ENCODE data around the gene PRICKLE2.

The PRICKLE2 gene, protein sequence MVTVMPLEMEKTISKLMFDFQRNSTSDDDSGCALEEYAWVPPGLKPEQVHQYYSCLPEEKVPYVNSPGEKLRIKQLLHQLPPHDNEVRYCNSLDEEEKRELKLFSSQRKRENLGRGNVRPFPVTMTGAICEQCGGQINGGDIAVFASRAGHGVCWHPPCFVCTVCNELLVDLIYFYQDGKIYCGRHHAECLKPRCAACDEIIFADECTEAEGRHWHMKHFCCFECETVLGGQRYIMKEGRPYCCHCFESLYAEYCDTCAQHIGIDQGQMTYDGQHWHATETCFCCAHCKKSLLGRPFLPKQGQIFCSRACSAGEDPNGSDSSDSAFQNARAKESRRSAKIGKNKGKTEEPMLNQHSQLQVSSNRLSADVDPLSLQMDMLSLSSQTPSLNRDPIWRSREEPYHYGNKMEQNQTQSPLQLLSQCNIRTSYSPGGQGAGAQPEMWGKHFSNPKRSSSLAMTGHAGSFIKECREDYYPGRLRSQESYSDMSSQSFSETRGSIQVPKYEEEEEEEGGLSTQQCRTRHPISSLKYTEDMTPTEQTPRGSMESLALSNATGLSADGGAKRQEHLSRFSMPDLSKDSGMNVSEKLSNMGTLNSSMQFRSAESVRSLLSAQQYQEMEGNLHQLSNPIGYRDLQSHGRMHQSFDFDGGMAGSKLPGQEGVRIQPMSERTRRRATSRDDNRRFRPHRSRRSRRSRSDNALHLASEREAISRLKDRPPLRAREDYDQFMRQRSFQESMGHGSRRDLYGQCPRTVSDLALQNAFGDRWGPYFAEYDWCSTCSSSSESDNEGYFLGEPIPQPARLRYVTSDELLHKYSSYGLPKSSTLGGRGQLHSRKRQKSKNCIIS

DNA sequence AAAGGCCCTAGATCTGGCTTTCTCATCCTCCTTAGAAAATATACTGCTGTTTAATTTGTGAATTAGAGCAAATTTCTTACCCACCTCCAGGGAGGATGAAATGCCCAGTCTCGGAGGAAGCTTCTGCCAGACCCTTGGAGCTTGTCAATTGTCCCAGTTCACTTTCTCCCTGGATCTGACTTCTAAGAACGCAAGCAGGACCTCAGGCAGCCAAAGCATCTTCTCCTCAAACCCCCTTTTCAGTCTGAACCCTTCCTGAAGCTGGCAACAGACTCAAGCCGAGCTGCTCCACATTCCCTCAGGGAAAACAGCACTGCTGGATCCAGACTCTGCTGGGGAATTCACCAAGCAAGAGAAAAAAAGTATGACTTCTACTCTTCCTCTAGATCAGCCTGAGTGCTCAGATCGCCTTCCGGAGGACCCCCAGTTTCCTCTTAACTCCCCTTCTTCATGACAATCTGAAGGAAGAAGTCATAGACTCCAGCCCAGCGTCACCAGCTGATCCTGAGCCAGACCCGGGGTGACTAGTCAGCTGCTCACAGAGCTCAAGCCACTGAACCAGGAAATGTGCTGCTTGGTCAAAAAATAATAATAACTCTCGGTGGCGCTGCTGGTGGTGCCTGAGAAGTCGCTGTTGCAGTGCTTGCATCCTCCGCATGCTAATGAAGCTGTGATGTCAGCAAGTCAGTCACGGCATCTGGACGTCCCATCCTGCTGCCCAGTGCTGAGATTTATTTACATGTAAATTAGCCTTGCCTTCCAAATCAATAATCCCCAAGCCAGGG, at the start of gene PRICKLE2:
PRICKLE2 (minus strand) TSS at position 641 of the 785 bp plus-strand sequence. CDS start 26,539 bp downstream, outside the sequence.
- DNase-seq, result no peak

DNA sequence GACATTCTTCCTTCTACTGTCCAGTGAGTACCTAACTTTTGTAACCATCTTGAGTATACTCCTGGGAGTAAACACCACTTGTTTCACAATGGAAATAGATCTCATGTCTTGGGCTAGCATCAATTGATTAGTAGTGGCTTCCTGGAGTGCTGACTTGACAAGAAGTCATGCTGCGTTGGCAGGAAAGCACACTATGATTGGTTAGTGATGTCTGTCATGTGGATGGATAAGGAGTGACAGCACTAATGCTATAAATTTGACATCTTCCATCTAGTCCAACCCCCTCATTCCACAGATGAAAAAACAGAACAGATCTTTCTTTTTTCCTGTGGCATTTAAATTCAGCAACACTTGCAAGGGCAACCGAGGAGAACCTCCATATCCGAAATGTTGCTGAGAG, 47.6 kb upstream of the PRICKLE2 start:
- DNase-seq, result no peak

DNA sequence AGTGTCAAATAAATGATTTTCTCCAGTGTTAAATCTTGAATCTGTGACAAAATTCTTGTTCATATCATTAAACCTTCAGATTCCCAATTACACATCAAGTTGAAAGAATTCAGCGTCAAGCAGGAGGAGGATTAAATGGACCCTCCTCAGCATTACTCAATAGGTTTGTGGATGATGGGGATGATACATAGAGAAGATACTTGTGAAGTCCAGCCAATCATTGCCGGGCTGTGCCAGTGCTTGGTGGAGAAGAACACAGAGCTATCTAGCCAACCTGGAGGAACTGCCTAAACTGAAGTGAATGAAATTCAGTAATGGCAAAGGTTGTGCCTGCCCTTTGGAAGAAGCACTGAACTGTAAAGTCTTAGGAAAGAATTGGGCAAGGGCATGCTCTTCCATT, 47.0 kb upstream of the PRICKLE2 start:
- DNase-seq, result no peak

DNA sequence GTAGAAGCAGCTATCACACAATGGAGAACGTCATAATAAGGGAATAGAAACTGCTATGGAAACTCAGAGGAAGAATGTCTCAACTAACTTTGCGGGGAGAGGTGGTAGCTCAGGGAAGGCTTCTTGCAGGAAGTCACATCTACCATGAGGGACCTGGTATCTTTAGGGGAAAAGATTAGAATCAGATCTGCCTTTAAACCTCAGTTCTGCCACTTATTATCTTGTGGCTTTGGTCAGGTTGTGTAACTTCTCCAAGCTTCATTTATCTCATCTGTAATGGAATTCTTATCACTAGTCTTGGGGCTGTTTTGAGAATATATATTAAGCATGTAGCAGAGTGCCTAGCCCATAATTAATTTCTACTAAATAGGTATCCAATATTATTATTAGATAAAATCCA, 46.4 kb upstream of the PRICKLE2 start:
- DNase-seq, result no peak

DNA sequence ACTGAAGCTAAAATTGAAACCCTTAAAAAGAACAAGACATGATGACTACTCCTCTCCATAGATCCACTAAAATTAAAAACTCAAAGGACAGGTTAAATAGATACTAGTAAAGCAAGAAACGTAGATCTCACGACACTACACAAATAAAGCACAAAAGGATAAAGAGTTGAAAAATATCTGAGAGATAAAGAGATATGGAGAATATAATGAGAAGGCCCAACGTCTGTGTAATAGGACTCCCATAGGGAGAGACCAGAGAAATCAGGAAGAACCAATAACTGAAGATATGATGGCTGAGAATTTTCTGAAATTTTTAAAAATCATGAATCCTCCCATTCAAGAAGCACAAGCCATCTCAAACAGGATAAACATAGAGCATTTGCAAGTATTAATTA, 45.6 kb upstream of the PRICKLE2 start:
- DNase-seq, result no peak

DNA sequence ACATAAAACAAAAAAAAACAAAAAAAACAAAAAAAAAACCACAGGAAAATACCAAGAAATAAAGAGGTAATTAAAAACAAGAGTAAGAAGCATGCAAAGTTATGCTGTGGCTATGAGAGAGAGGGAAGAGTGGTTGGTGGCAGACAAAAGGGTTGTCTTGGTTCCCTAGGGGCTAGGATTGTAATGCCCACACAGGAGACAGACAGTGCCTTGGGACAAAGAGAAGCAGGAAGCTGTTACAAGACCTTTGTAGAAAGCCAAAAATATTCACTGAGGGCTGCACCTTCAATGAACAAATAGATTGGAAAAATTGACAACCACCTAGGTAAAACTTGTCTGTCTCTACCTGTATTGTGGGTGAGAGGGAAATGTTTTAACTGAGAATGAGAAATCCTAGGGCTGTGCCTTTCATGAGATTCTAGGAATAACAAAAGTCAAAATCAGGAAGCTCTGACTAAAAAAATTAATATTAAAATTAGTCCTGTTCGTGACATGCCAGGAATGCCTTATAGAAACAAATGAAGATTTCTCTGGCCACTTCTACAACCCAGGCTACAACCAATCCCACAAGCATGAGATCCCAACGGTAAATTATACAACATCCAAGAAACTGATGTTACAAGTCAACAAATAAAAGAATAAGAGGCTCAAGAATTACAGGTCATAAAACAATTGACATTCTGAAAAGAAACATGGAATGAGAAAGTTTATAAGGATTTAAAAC, 45.0 kb upstream of the PRICKLE2 start:
- DNase-seq, result no peak

DNA sequence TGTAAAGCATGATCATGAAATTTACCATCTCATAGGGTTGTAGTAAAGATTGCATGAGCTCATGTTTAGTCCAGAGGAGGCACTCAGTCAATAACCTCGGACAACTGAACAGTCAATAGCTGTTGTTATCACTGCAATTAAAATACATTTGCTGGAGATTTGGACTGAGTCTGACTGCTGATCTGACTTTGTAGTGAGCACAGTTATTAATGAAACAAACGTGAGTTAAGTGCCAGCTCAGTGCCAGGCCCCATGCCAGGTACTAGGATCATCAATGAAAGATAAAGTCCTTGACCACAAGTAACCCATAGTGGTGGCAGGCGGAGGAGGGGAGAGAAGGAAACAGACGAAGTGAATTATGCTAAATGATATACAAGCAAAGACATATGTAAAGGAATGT, 43.7 kb upstream of the PRICKLE2 start:
- no peak for DNase-seq

DNA sequence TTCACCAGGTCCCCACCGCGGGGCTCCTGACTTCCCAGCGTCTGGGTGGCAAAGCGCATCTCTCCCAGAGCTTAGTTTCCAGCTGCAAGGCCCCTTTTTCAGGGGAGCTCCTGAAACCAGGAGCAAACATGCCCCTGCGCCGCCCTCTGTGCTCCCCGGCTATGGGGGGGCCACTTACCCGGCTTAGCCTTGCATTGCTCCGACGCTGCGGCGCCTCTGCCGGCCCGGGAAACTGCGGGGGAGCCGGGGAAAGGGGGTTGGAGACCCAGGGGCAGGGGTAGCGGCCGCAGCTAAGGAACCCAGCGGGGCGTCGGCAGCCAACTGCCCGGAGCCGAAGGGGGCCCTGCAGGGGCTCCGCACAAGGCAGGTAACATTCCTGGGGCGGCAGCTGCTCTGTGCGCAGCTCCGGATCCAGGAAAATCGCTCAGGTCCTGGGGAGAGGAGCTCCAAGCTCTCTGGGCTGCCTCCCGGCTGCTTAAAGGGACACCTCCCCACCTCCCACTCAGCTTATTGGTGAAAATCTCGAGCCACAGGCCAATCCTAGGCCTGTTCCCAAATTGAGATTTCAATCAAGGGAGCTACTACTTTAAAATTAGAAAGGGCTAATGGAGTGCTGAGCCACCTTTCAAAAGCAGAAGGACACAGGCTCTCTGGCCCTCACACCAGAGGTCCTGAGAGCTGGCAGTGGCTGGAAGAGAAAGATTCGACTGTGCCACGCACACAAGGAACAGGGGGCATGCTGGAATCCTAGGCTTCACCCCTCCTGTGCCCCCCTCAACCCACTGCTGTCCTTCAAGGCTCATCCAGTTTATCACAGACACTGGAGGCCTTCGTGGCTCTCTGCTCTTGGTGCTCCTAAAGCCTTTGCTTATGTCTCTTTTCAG, 42.7 kb upstream of the PRICKLE2 start:
- no peak for DNase-seq

DNA sequence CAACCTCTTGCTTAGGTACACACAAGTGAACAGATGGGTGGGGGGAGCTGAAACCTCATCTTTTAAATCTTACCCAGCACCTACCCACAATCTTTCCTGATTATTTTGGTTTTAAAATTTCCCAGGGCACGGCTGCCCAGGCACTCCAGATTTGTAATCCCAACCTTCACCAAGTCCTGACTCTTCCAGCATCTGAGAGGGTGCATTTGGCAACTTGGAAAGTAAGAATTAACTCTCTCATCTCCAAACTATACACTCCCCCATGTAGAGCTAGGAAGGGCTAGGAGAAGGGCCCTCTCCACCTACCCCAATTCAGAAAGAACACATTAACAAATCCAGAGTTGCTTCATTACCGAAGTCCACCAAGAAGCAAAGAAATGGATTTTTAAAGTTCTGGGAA, 41.7 kb upstream of the PRICKLE2 start:
- DNase-seq, result no peak

DNA sequence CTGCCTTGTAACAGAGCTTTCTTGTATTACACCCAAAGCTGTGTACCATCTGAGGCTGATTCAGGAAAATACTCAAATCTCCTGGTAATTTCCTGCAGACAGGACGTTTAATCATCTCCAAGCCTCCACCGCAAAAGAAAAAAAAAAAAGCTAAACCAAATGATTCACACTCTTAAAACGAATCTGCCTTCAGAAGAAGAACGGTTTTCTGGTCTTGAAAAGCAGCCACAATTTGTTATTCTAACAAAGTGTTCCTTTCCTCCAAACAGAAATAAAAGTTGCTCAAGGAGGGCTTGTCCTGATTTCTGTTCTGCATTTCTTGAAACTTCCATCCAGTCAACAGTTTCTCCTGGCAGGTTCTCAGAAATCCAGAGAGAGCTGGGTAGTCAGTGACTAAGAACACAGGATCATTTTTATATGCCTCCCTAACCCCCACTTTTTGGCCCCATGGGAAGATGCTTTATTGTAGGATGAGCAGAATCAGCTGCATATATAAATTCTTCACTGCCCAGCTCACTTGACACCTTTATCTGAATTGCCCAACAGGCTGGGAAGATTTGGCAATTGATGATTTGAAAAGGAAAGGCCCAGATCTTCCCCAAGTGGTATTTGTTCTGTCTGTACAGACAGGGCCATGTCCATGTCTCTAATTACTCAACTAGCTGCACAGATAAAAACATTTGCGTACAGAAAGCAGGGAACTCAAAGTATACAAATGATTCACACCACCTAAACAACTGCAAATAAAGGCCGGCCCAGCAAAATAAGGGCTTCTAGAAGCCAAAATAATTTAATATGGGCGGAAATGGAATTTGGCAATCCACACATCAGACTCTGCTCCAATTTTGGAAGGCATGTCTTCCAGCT, 41.0 kb upstream of the PRICKLE2 start:
- no peak for DNase-seq

DNA sequence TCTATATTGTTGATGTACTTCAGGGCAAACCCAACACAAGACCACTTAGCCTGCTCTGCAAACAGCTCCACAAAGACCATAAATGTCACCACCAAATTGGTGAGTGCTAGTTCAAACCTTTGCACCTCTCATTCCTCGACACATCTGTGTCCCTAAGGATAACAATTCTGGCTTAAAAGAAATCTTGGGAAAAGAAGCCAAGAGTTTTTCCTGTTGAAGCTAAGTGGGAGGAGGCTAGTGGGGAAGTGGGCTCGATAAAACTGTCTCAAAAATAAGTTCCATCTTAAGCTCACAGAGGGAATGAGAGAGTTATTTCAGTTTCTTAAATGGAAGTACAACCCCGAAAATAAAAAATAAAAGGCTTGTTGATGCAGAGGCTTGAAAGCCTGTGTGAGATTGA, 40.4 kb upstream of the PRICKLE2 start:
- DNase-seq, result no peak

DNA sequence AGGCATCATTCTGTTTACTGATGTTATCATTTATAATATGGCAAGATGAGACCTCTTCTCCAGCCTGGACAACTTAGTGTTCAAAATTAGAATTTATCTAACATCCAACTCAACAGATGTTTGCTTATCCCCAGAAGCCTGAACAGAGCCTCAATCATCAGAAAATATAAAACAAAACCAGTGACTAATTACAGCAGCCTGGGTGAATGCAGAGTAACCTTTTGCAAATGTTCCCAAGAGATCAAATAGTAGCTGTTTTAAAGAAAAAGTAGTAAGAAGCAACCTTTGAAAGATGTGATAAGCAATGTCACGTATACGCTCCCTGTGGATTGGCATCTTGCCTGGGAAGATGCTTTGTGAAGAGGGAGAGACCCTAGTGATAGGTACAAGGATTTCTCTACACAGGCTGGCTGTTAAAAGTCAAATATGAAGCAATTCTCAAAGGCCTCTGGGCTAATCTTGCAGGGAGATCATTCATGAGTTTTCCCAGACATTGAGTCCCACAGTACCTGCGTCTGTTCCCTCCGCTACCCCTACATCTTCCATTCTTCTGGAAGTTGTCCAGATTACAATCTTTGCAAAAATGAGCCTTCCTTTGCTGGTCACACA, 39.3 kb upstream of the PRICKLE2 start:
- no peak for DNase-seq

DNA sequence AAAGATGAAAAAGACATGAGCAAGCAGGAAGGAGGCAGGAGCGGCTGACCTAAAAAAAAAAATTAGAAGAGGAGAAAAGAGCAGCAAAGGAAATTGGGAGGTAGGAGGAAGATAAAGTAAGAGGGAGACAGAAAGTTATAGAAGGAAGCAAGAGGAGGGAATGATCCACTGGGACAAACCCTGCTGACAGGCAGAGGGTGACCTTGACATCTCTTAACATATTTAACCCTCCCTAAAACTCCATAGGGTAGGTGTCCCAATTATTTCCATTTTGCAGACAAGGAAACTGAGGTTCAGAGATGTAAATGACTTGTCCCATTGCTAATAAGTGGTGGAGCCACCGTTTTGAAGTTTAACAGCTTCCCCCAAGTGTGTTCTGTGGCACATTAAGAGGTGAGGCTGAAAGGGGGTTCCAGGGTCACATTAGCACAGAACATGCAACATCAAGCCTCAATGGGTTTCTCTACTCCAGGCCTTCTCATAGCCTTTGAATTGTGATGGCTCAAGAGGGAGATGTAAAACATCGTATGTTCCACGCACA, 37.4 kb upstream of the PRICKLE2 start:
- DNase-seq, result no peak

DNA sequence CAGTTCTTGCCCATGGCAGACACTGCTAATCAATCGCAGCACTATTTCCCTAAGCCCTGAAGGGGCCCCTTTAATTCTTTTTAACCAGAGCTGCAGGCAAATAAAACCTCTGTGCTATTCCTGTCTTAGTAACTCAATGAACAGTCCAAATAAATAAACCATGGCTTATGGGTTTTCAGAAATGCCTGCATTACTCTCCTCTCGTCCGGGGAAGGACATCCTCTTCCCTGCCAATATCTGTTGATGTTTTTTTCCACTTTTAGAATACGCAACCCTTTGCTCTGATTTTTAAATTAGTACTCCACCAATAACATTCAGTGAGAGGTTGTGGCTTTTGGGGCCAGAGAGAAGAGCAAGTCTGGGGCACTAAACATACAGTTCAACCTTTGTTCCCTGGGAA, 35.2 kb upstream of the PRICKLE2 start:
- DNase-seq, result no peak

DNA sequence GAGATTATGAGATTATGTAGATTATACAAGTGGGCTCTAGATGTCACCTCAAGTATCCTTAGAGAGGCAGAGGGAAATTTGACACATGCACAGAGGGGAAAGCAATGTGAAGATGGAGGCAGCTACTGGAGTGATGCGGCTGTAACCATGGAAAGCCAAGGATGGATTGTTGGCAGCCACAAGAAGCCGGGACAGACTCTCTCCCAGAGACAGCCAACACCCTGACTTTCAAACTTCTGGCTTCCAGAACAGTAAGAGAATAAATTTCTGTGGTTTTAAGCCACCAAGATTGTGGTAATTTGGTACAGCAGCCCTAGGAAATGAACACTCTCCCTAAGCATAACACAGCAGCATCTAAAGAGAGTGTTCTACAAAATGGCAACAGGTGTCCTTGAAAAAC, 34.4 kb upstream of the PRICKLE2 start:
- DNase-seq, result no peak

DNA sequence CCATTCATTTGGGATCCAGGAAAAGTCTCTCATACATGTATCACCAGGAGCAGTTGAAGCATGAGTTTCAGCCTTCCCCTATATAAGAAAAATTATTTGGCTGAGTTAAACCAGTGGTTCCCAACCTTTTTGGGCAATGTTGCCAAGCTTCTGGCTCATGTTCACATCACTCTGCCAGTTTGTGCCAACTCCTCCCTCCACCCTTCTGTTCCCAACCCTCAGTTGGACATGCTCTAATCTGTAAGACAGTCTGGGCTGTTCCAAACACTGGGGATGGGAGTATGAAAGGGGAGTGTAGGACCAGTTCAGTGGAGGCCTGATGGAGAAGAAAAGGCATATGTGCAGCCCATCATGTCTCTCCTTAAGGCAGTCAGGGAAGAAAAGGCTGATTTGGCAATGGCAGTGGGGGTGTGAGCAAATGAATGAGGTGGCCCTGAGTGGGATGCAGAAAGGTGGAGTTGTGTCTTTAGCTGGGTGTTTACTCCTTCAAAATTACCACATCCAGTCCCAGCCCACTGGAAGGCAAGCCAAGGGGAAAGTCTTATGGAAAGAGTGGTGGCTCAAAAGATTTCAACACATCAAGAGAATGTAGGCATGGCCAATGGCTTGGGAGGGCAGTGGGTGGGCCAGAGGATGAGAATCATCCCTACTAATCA, 32.0 kb upstream of the PRICKLE2 start:
- no peak for DNase-seq

DNA sequence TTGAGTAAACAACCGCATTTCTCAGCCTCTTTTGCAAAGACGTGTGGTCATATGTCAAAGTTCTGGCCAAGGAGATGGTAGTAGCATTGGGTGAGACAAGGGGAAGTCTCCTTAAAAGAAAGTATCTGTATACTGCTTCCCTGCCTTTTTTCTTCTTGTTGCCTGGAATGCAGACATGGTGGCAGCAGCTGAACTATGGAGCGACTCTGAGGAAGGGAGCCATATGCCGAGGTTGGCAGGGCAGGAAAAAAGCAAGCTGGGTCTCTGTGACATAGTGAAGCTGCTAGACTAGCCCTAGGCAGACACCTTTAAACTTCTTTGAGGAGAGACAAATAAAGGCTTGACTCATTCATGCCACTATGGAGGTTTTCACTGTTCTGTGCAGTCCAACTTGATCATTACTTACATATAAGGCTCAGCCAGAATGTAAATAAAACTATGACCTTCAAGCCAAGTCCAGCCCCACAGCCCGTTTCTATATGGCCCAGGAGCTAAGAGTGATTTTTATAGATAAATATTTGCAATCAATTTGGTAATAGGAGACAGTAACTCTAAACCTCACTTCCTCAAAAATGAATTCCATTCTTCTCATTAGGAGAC, 30.6 kb upstream of the PRICKLE2 start:
- no peak for DNase-seq

DNA sequence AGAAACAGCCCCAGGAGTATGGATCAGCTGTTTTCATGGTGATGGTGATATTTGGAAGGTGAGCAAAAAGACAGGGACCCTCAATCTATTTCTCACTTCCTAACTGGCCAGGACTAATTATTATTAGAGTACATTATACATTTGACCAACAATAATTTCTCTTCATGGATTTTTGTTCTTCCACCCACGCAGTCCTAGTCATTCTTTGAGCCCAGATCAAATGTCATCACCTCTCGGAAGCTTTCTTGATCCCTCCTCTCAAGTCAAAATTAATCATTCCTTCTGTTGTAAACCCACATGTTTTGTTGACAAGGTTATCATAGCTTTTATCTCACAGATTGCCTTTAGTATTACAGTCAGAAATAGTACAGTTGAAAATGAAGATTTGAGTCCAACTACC, 29.2 kb upstream of the PRICKLE2 start:
- DNase-seq, result no peak

DNA sequence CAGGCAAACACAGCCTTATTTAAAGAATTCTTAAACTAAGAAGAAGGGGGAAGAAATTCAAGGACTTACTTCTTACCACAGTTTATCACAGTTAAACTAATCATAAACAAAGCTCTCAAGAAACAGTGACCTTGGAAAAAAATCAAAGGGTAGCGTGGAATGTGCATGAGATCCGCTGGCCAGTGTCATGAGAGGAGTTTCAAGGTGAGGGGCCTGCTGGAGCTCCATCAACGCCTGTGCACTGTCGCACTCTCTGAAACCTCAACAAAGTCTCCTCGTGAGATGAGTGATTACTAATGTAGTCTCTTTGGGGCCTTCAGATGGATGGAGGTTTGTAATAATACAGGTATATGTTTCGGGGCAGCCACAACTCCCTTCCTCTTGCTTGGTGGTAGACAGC, 28.4 kb upstream of the PRICKLE2 start:
- DNase-seq, result no peak

Measured in 8988T (cell line).